Measurements from ENCODE around the gene RNF144B.

GRCh38 chr6:18509871-18510643 lies 122.9 kb downstream of the RNF144B start:
- TF ChIP-seq CTCF (IDR thresholded peaks at IDR 0.05 in 8 of 11, conservative IDR thresholded peaks at IDR 0.05 in 3 of 11) (no peak), POLR2A (IDR thresholded peaks at IDR 0.05) (no peak)

Data from spleen (tissue), 7 donors.